HUES48 (cell line): Measurements from ENCODE around the gene TATDN2.
"Not testable (repeated sequence)": the region's sequence is repeated elsewhere in the genome, so short reads cannot be mapped to it uniquely, and the experiment has no call there.

ENCODE experiments used
- H3K27ac ChIP-seq: one replicate; pipeline ENCODE4 v1.7.0; 2013; ENCODE audit warnings: low read depth, low read length, inconsistent platforms
- H3K27me3 ChIP-seq: 2 replicates; pipeline ENCODE4 v1.6.1; 2013; ENCODE audit warnings: mild to moderate bottlenecking, low read length; ENCODE audit not compliant: control insufficient read depth, insufficient read depth
- H3K36me3 ChIP-seq: 2 replicates; pipeline ENCODE4 v1.6.1; 2013; ENCODE audit warnings: low read length; ENCODE audit not compliant: control insufficient read depth, insufficient read depth
- H3K4me1 ChIP-seq: 2 replicates; pipeline ENCODE4 v1.6.1; 2013; ENCODE audit warnings: mild to moderate bottlenecking, low read length; ENCODE audit not compliant: control insufficient read depth, insufficient read depth
- H3K4me3 ChIP-seq: 2 replicates; pipeline ENCODE4 v1.5.1; 2013; ENCODE audit warnings: mild to moderate bottlenecking, low read depth, low read length
- H3K9ac ChIP-seq: 2 replicates; pipeline ENCODE4 v1.6.1; 2013; ENCODE audit warnings: mild to moderate bottlenecking, low read depth, low read length, moderate library complexity
- H3K9me3 ChIP-seq: 2 replicates; pipeline ENCODE4 v1.6.1; 2013; ENCODE audit warnings: low read length; ENCODE audit not compliant: control insufficient read depth, insufficient read depth

Gene TATDN2

DNA sequence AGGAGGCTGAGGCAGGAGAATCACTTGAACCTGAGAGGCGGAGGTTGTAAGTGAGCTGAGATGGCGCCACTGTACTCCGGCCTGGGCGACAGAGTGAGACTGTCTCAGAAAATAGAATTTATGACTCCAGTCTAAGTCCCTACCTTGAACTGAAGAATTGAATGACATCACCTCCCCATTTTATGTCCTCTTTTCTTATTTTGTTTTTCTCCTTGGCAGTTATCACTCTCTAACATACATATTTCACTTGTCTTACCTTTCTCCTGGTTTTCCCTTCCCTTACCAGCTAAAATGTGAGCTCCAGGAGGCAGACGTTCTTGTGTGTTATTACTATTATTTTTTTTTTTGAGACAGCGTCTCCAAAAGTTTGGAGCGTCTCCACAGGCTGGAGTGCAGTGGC lies 7.6 kb downstream of the TATDN2 start:
- Histone ChIP-seq H3K27ac (no peak overlapping the region), H3K4me3 (no peak overlapping the region), H3K27me3 (no peaks in the 10 kb centered on the region), H3K9ac (no peak overlapping the region), H3K4me1 (peaks cover 2% of the 10 kb centered on the region; the same call in 1 of the 2 replicates), H3K9me3 (no peaks in the 10 kb centered on the region), H3K36me3 (peaks cover 63% of the 10 kb centered on the region)

DNA sequence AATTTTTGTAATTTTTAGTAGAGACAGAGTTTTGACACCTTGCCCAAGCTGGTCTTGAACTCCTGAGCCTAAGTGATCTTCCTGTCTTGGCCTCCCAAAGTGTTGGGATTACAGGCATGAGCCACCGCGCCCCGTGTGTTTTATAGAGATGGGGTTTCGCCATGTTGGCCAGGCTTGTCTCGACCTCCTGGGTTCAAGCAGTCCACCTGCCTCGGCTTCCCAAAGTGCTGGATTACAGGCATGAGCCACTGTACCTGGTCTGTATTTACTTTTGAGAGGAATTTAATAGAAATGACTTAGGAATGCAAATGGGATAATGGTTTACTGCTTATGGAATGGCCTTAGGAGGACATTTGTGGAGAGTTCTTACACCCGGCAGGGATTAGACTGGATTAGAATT lies 10.8 kb downstream of the TATDN2 start:
- peaks cover 56% of the 10 kb centered on the region for H3K36me3 ChIP-seq
- no peak overlapping the region for H3K9ac ChIP-seq

GRCh38 chr3:10259798-10260197 lies 11.5 kb downstream of the TATDN2 start:
- Histone ChIP-seq H3K4me1 (peaks cover 9% of the 10 kb centered on the region), H3K27me3 (no peaks in the 10 kb centered on the region), H3K27ac (no peak overlapping the region), H3K4me3 (no peak overlapping the region), H3K9ac (no peak overlapping the region), H3K36me3 (peaks cover 50% of the 10 kb centered on the region), H3K9me3 (no peaks in the 10 kb centered on the region)

More for the DNA sequence above, 10.8 kb downstream of the TATDN2 start:
- H3K27me3 ChIP-seq = no peaks in the 10 kb centered on the region
- no peaks in the 10 kb centered on the region for H3K9me3 ChIP-seq
- no peak overlapping the region for H3K27ac ChIP-seq
- H3K4me3 ChIP-seq = no peak overlapping the region
- peaks cover 6% of the 10 kb centered on the region for H3K4me1 ChIP-seq

DNA sequence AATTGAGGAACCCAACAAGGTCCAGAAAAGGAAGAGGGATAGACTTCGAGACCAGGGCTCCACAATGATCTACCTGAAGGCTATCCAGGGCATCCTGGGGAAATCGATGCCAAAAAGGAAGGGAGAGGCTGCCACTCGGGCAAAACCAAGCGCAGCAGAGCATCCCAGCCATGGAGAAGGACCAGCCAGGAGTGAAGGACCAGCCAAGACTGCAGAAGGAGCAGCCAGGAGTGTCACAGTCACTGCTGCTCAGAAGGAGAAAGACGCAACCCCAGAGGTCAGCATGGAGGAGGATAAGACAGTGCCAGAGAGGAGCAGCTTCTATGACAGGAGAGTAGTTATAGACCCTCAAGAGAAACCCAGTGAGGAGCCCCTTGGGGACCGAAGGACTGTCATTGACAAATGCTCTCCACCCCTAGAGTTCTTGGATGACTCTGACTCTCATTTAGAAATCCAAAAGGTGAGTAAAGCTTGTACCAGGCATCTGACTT lies 12.0 kb downstream of the TATDN2 start:
- H3K36me3 ChIP-seq = peaks cover 47% of the 10 kb centered on the region
- H3K4me1 ChIP-seq = peaks cover 9% of the 10 kb centered on the region
- no peaks in the 10 kb centered on the region for H3K27me3 ChIP-seq
- H3K27ac ChIP-seq = no peak overlapping the region
- H3K4me3 ChIP-seq = no peak overlapping the region
- H3K9me3 ChIP-seq = no peaks in the 10 kb centered on the region
- no peak overlapping the region for H3K9ac ChIP-seq

GRCh38 chr3:10262027-10262426 lies 13.8 kb downstream of the TATDN2 start:
- no peak overlapping the region for H3K27ac ChIP-seq
- no peaks in the 10 kb centered on the region for H3K9me3 ChIP-seq
- no peak overlapping the region for H3K4me3 ChIP-seq
- H3K4me1 ChIP-seq = peaks cover 9% of the 10 kb centered on the region
- H3K27me3 ChIP-seq = no peaks in the 10 kb centered on the region
- H3K36me3 ChIP-seq = peaks cover 43% of the 10 kb centered on the region
- H3K9ac ChIP-seq = no peak overlapping the region

DNA sequence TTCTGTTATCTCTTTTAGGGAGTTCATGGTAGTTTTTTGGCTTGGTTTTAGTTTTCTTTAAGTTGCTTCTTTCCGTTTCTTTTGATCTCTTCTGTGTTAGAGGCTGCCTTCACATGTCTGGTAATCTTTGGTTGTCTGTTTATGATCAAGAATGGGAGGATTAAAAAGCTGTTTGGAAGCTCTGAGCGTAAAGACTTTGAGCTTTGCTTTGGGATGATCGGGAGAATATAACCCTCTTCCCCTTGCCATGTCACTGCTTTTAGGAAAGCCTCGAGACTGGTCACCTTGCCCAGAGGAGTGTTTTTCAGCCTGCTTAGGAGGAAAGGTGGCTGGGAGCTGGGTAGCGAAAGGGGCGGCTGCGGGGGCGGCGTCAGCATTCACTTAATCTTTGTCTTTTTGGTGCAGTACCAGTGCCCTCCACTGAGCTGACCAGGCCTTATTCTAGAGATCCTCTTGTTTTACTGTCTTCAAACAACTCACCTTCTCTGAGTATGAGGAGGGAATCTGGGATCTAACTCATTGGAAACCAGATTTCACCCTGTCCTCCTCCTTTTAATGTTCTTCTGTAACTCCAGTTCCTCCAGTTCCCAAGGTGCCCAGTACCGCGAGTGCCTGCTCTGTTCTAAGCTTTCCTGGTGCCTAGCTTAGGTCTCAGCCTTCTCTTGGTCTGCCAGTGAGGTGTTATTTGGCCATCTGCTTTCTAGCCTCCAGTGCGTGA lies 15.5 kb downstream of the TATDN2 start:
- peak overlapping the region; percentile 71 for H3K27ac ChIP-seq
- H3K4me3 ChIP-seq = no peak overlapping the region
- H3K36me3 ChIP-seq = peaks cover 59% of the 10 kb centered on the region
- peaks cover 9% of the 10 kb centered on the region for H3K4me1 ChIP-seq
- no peaks in the 10 kb centered on the region for H3K9me3 ChIP-seq
- H3K27me3 ChIP-seq = no peaks in the 10 kb centered on the region
- H3K9ac ChIP-seq = no peak overlapping the region

DNA sequence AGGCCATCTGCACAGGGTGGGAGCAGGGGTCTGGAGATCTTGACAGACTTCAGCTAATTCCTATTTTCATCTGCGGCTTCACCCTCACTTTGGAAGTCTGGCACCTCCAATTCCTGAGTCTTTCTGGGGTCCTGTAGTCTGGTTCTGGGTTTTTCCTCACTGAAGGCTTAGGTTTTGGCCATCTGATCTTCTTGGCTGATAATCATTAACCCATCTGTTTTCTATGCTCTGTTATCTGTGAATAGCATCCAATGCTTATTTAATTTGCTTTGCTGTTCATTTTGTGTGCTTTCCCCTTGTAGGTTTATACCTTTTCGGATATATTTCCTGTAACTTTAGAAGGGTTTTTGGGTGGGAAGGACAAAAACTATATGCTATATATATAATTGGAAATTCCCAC lies 17.6 kb downstream of the TATDN2 start:
- no peak overlapping the region for H3K27ac ChIP-seq
- H3K4me3 ChIP-seq = no peak overlapping the region
- H3K4me1 ChIP-seq = peaks cover 9% of the 10 kb centered on the region
- H3K36me3 ChIP-seq = peaks cover 63% of the 10 kb centered on the region
- no peak overlapping the region for H3K9ac ChIP-seq
- no peaks in the 10 kb centered on the region for H3K9me3 ChIP-seq
- H3K27me3 ChIP-seq = no peaks in the 10 kb centered on the region

DNA sequence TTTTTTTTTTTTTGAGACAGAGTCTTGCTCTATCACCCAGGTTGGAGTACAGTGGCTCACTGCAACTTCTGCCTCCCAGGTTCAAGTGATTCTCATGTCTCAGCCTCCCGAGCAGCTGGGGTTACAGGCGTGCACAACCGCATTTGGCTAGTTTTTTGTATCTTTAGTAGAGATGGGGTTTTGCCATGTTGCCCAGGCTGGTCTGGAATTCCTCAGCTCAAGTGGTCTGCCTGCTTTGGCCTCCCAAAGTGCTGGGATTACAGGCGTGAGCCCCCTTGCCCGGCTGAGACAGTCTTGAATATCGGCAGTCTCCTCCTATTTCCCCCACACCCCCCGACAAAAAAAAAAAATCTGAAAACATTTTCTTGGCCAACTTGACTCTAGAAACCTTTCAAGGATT lies 18.7 kb downstream of the TATDN2 start:
- H3K4me1 ChIP-seq, H3K27me3 ChIP-seq, H3K27ac ChIP-seq, H3K9me3 ChIP-seq, H3K9ac ChIP-seq, H3K4me3 ChIP-seq: not testable (repeated sequence)
- H3K36me3 ChIP-seq = peaks cover 62% of the 10 kb centered on the region

DNA sequence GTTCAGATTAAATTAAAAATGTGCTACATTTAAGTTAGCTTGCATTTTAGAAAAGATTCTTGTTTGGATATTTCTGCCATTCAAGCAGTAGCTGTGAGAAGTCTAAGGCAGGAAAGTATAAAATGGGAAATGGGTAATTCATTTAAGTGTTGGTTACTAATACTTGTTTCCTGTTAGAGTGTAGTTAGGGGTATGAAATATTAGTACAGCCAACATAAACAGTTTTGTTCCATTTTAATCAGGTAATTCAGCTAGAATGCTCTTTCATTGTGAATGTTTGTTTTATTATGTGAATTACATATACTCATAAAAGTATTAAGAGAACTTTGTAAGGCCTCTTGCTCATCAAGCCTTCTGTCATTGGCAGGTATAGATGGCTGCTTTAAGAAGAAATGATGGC lies 19.9 kb downstream of the TATDN2 start:
- Histone ChIP-seq H3K36me3 (peaks cover 62% of the 10 kb centered on the region), H3K27me3 (no peaks in the 10 kb centered on the region), H3K9me3 (no peaks in the 10 kb centered on the region), H3K4me1 (peaks cover 9% of the 10 kb centered on the region), H3K9ac (no peak overlapping the region), H3K27ac (no peak overlapping the region), H3K4me3 (no peak overlapping the region)

DNA sequence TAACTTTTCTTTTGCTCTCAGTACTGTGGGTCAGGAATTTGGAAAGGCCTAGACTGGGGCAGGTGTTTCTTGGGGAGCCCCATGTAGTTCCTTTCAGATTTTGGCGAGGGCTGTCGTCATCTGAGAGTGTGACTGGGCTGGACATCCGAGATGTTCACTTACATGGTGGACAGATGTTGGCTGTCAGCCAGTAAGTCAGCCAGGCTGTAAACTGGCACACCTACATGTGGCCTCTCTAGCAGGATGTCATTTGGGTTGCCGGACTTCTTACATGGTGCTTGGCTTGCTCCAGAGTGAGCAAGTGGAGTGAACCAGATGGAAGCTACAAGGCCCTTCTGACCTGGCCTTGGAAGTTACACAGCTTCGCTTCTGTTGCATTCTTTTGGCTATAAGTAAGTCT lies 20.7 kb downstream of the TATDN2 start:
- Histone ChIP-seq H3K4me1 (peaks cover 4% of the 10 kb centered on the region; the same call in 1 of the 2 replicates), H3K36me3 (peaks cover 68% of the 10 kb centered on the region)

GRCh38 chr3:10269443-10269842 lies 21.2 kb downstream of the TATDN2 start:
- Histone ChIP-seq H3K9me3 (no peaks in the 10 kb centered on the region), H3K4me1 (no peaks in the 10 kb centered on the region), H3K9ac (no peak overlapping the region), H3K4me3 (no peak overlapping the region), H3K36me3 (peaks cover 71% of the 10 kb centered on the region), H3K27ac (no peak overlapping the region), H3K27me3 (no peaks in the 10 kb centered on the region)

More for the DNA sequence above, 20.7 kb downstream of the TATDN2 start:
- Histone ChIP-seq H3K9me3 (no peaks in the 10 kb centered on the region), H3K9ac (no peak overlapping the region), H3K27ac (no peak overlapping the region), H3K4me3 (no peak overlapping the region), H3K27me3 (no peaks in the 10 kb centered on the region)
